Activated CD4-positive, alpha-beta T cell treated with anti-CD3 and anti-CD28 coated beads for 48 hours (primary cell): ENCODE measurements around the gene DNAI2.

Source experiments
- DNase-seq: peaks from one replicate; pipeline ENCODE4 v3.0.0-alpha.2; 2020

The DNAI2 gene, protein sequence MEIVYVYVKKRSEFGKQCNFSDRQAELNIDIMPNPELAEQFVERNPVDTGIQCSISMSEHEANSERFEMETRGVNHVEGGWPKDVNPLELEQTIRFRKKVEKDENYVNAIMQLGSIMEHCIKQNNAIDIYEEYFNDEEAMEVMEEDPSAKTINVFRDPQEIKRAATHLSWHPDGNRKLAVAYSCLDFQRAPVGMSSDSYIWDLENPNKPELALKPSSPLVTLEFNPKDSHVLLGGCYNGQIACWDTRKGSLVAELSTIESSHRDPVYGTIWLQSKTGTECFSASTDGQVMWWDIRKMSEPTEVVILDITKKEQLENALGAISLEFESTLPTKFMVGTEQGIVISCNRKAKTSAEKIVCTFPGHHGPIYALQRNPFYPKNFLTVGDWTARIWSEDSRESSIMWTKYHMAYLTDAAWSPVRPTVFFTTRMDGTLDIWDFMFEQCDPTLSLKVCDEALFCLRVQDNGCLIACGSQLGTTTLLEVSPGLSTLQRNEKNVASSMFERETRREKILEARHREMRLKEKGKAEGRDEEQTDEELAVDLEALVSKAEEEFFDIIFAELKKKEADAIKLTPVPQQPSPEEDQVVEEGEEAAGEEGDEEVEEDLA

DNA sequence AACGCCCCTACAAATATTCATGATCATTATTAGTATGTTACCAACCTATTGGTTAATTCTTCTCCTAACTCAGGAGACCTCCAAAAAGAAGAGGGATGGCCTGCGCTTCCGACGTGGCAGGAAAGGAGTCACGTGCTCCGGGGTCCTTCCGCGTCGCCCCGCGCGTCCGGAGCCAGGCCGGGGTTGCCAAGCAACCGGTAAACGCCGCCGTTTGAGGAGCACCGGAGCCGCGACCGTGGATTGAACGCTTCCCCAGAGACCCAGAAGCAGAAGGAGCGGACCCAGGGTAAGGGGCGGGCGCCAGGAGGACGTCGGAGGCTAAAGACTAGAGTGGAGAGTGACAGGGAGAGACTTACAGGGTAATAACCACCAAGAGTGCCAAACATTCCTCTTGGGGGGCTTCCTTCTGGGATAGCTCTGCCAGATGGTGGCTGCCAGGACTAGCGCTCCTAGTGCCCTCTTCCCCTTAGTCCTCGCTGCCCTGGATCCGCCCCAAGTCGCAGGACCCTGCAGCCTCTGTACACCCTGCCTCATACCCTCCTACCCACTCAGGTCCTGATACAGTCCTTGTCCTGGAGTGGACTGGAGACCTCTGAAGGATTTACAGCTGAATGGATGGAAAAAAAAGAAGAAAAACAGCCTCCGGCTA lies at the start of gene DNAI2:
DNAI2 (plus strand) TSS at position 175 of the 649 bp plus-strand sequence. CDS start 7,584 bp downstream, outside the sequence.
- no peak for DNase-seq

- no peak for DNase-seq
Observed at GRCh38 chr17:74224959-74225725, 48.9 kb upstream of the DNAI2 start.

DNA sequence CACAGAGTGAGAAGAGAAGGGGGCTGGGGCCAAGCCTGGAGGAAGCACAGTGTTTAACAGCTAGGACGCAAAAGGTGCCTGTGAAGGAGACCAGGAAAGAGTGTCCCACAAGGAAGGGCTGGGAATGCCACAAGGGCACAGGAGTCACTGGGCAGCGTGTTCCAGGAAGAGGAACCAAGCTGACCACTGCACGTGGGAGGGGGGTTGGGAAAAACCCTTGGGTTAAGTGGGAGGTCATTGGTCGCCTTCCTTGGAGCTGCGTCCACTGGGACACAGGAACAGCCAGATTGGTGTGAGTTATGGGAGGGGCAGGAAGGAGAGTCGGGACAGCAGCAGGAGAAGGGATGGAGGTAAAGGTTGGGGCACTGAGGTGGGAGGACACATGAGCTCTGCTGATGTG lies 47.8 kb upstream of the DNAI2 start:
- DNase-seq: no peak

- DNase-seq: no peak
Observed at GRCh38 chr17:74227271-74228080, 46.6 kb upstream of the DNAI2 start.

- DNase-seq: no peak
Observed at GRCh38 chr17:74228306-74228978, 45.6 kb upstream of the DNAI2 start.

DNA sequence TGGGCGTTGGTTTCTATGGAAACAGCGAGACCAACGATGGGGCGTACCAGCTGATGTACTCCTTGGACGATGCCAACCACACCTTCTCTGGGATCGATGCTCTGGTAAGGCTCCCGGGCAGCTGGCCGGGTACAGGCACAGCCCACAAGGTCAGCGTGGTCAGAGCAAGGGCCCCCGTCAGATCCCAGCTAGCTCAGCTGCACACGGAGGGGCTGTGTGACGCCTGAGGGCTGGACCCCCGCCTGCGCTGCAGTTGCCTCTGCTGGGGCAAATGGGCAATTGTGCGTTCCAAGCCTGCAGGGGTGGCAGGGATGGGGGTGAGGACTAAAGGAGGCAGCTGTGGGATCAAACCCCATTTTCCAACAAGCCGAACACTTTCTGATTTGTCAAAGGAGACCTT lies 43.1 kb upstream of the DNAI2 start:
- no peak for DNase-seq

DNA sequence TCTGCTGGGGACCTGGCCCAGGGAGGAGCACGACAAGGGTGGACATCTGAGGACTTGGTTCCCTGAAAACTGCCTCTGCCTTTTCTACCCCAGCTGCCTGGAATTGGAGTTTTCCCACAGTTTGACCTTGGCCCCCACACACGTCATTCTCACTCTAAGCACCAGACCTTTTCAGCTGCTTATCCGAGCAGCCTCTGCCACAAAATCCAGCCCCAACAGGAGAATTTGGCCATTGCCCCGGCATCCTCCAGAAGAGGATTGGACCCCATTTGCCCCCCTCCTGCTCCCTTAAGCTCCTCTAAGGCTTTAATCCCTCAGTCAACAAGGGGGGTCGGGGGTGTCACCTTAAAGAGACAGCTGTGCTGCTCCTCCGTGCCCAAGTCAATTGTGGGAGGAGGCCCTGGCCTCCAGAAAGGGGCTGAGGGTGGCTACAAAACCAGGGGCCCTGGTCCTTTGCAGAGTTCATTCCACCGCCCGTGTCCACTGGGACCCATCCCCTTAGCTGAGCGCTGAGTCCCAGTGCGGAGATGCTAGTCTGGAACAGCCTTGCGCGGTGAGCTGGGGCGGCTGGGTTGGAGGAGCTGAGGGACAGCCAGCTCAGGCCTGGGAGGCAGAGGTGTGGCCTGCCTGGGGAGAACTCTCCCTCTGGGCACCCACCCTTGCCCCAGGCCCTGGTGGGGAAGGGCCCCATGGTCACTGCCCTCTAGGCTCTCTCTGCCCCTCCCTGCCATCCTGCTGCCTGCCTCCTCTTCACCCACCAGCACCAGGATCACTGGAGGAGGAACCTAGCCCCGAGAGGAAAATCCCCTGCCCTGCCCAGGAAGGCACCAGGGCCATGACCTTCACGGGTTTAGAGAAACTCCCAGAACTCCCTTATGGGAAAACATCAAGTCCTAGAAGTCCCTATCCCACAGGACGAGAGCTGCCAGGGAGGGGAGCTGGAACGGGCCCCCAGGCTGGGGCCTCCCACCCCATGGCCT lies 41.8 kb upstream of the DNAI2 start:
- DNase-seq: no peak

- DNase-seq: no peak
Observed at GRCh38 chr17:74233937-74234336, 40.1 kb upstream of the DNAI2 start.

- DNase-seq: no peak
Observed at GRCh38 chr17:74234486-74234885, 39.5 kb upstream of the DNAI2 start.

- DNase-seq: no peak
Observed at GRCh38 chr17:74235040-74235581, 38.9 kb upstream of the DNAI2 start.

DNA sequence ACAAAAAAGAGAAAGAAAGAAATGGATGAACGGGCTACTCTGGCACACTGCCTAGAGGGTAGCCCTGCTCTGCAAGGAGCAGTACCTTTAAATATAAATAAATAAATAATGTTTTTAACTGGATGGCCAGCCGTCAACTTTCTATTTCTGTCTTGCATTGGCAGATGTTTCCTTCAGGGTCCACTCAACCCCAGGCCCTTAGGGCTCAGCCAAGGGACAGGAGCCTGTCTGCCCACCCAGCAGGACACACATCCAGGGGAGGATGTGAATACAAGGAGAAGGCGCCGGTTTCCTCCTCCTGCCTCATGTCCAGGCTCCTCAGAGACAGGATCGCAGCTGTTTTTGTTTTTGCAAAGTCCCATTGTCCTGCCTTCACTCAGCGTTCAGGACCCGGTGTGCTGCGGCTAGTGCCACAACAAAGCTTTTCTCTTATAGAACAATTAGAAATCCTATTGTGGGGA lies 38.1 kb upstream of the DNAI2 start:
- no peak for DNase-seq

DNA sequence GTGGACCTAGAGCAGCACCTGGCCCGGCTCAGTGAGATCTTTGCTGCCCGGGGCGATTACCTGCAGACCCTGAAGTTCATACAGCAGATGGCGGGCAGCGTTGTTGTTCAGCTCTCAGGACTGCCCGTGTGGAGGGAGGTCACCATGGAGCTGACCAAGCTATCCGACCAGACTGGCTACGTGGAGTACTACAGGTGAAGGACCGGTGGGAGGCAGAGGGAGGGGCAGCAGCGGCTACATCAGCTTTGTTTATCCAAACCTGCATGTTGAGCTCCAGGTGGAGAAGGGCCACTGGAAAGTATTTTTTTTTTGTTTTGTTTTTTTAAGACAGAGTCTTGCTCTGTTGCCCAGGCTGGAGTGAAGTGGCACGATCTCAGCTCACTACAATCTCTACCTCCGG lies 36.7 kb upstream of the DNAI2 start:
- no peak for DNase-seq

GRCh38 chr17:74239172-74239571 lies 34.9 kb upstream of the DNAI2 start:
- DNase-seq: no peak

- no peak for DNase-seq
Observed at GRCh38 chr17:74240618-74241205, 33.3 kb upstream of the DNAI2 start.

- DNase-seq: no peak
Observed at GRCh38 chr17:74241431-74241830, 32.6 kb upstream of the DNAI2 start.

- DNase-seq: no peak
Observed at GRCh38 chr17:74241847-74242246, 32.2 kb upstream of the DNAI2 start.

GRCh38 chr17:74243013-74243755 lies 30.9 kb upstream of the DNAI2 start:
- no peak for DNase-seq

- no peak for DNase-seq
Observed at GRCh38 chr17:74244128-74244527, 29.9 kb upstream of the DNAI2 start.

GRCh38 chr17:74244548-74244947 lies 29.5 kb upstream of the DNAI2 start:
- no peak for DNase-seq
